MM.1S (cell line): Measurements from ENCODE around the gene DNAJC17.
A peak's percentile ranks its signal among the peaks of the same experiment; 100 is the strongest.

ENCODE experiments used
- DNase-seq: peaks from one replicate; pipeline ENCODE4 v3.0.0-alpha.2; 2015
- H2AFZ ChIP-seq: fragments of 300-600 bp; sonication (generic); 2 replicates; pipeline ENCODE4 v1.6.0; 2016; ENCODE audit warnings: antibody characterized with exemption, low read length
- H3F3A ChIP-seq: fragments of 300-600 bp; sonication (generic); 2 replicates; pipeline ENCODE4 v1.6.1; 2016; ENCODE audit warnings: mild to moderate bottlenecking, antibody characterized with exemption, low read length, moderate library complexity, mixed read lengths; ENCODE audit not compliant: insufficient read depth
- H3K27ac ChIP-seq: fragments of 300-600 bp; sonication (generic); 2 replicates; pipeline ENCODE4 v1.5.1; 2016; ENCODE audit warnings: mild to moderate bottlenecking, low read length
- H3K27me3 ChIP-seq: fragments of 300-600 bp; sonication (generic); replicated peaks from 2 replicates; pipeline ENCODE4 v1.6.0; 2016; ENCODE audit warnings: low read length; ENCODE audit not compliant: insufficient read depth
- H3K36me3 ChIP-seq: fragments of 300-600 bp; sonication (generic); replicated peaks from 2 replicates; pipeline ENCODE4 v1.6.1; 2016; ENCODE audit warnings: mild to moderate bottlenecking, low read length, mixed read lengths; ENCODE audit not compliant: insufficient read depth
- H3K4me1 ChIP-seq: fragments of 300-600 bp; sonication (generic); 2 replicates; pipeline ENCODE4 v1.6.1; 2016; ENCODE audit warnings: low read length, mixed read lengths
- H3K4me2 ChIP-seq: fragments of 300-600 bp; sonication (generic); 2 replicates; pipeline ENCODE4 v1.6.0; 2016; ENCODE audit warnings: low read depth, low read length
- H3K4me3 ChIP-seq: fragments of 300-600 bp; sonication (generic); 2 replicates; pipeline ENCODE4 v1.5.1; 2016; ENCODE audit warnings: low read length, mixed read lengths
- H3K79me2 ChIP-seq: fragments of 300-600 bp; sonication (generic); 2 replicates; pipeline ENCODE4 v1.6.1; 2016; ENCODE audit warnings: mixed run types, low read length, mixed read lengths
- H3K9ac ChIP-seq: fragments of 300-600 bp; sonication (generic); 2 replicates; pipeline ENCODE4 v1.6.1; 2016; ENCODE audit warnings: low read length, mixed read lengths
- H3K9me2 ChIP-seq: fragments of 300-600 bp; sonication (generic); replicated peaks from 2 replicates; pipeline ENCODE4 v1.6.1; 2016; ENCODE audit warnings: mild to moderate bottlenecking, low read length, mixed read lengths; ENCODE audit not compliant: insufficient read depth
- H3K9me3 ChIP-seq: fragments of 300-600 bp; sonication (generic); replicated peaks from 2 replicates; pipeline ENCODE4 v1.6.1; 2016; ENCODE audit warnings: mild to moderate bottlenecking, low read length, mixed read lengths; ENCODE audit not compliant: insufficient read depth
- H4K20me1 ChIP-seq: fragments of 300-600 bp; sonication (generic); 2 replicates; pipeline ENCODE4 v1.6.1; 2016; ENCODE audit warnings: mild to moderate bottlenecking, low read length, moderate library complexity, mixed read lengths; ENCODE audit not compliant: insufficient read depth
- CTCF ChIP-seq: fragments of 300-600 bp; sonication (generic); IDR thresholded peaks from 2 replicates; pipeline ENCODE4 v1.5.1; 2016; ENCODE audit warnings: antibody characterized with exemption, low read length, mixed read lengths
- EZH2 ChIP-seq: fragments of 300-600 bp; sonication (generic); optimal IDR thresholded peaks from 2 replicates; pipeline ENCODE3; 2017; ENCODE audit warnings: low read depth, mild to moderate bottlenecking, antibody characterized with exemption, low read length, mixed read lengths
- EZH2phosphoT487 ChIP-seq: fragments of 300-600 bp; sonication (generic); IDR thresholded peaks from 2 replicates; pipeline ENCODE4 v1.6.1; 2018; ENCODE audit warnings: antibody characterized with exemption, low read length

DNAJC17 gene

DNA sequence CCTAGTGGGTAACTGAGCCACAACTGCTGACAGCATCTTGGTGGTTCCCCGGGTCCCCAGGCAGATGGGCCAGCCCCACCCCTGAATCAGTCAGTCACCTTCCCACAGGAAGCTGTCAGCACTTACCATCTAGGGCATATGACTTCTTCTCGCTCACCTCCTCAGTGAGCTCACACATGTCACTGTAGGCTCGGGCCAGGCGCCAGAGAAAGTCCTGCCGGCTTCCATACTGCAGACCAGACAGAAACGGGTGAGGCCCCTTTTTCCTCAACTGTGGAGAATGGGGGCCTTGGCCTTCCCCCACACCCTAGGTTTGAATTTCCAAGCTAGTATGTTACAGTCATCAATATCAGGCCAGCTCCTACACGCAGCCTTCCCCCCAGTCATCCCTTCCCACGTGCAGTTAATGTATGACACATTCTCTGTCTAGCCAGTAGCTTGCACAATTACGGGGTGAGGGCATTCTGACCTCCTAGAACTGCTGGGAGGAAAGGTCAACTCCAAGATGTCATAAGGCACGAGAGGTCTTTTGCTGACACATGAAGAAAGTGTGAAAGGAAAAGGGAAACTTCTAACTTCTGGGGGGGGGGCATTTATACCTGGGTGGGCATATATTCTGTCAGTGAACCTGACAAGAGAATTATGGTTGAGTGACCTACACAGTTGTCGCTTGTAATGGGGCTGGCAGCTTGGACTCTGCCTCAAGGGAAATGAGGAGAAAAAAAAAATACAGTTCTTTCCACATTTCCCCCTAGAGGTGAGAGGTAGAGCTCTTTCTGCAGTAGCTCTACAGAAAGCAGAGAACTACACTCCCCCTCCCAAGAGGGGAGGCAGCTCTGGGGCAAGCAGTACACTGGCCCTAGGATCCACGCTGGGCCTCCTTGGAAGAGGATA lies 63.1 kb downstream of the DNAJC17 start:
- H3K27ac ChIP-seq = peak overlapping the region; percentile 97
- no peaks in the 10 kb centered on the region for H4K20me1 ChIP-seq
- peak overlapping the region; percentile 54 for H2AFZ ChIP-seq
- H3K27me3 ChIP-seq = no peaks in the 10 kb centered on the region
- H3K4me3 ChIP-seq = peak overlapping the region; percentile 42
- peak overlapping the region; percentile 84 for H3K4me2 ChIP-seq
- H3K9me2 ChIP-seq = no peaks in the 10 kb centered on the region
- H3F3A ChIP-seq = peaks cover 38% of the 10 kb centered on the region
- peaks cover 20% of the 10 kb centered on the region for H3K79me2 ChIP-seq
- no peaks in the 10 kb centered on the region for H3K9me3 ChIP-seq
- TF ChIP-seq CTCF (peak; percentile 41), EZH2 (no peak), EZH2phosphoT487 (no peak)
- peak; percentile 93 for DNase-seq
- H3K36me3 ChIP-seq = no peaks in the 10 kb centered on the region
- peak overlapping the region; percentile 69 for H3K9ac ChIP-seq
- peaks cover 37% of the 10 kb centered on the region for H3K4me1 ChIP-seq

DNA sequence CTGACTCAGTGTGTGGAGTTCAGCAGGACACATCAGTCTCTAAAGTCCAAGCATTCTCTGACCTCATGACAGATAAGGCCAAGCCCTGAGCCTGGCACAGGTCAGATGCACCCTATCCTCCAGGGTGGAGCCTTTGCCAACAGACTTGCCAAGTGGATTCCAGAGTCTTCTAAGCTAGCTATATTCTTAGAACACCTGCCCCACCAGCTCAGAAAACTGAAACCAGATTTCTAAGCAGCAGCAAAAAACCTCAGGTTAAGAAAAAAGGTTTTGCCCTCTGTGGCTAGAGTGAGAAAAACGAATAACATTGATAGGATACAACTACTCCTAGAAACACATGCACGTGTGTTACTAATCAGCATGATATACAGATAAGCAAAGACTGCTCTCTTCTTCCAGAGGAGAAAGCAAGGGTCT lies 63.8 kb downstream of the DNAJC17 start:
- peaks cover 37% of the 10 kb centered on the region for H3K4me1 ChIP-seq
- H3K27ac ChIP-seq = peak overlapping the region; percentile 97
- no peaks in the 10 kb centered on the region for H3K9me3 ChIP-seq
- peak overlapping the region; percentile 84 for H3K4me2 ChIP-seq
- DNase-seq = peak; percentile 90
- peak overlapping the region; percentile 54 for H2AFZ ChIP-seq
- H4K20me1 ChIP-seq = no peaks in the 10 kb centered on the region
- H3K36me3 ChIP-seq = no peaks in the 10 kb centered on the region
- no peaks in the 10 kb centered on the region for H3K27me3 ChIP-seq
- H3K79me2 ChIP-seq = peaks cover 20% of the 10 kb centered on the region
- no peaks in the 10 kb centered on the region for H3K9me2 ChIP-seq
- peaks cover 38% of the 10 kb centered on the region for H3F3A ChIP-seq
- peak overlapping the region; percentile 69; the same call in 1 of the 2 replicates for H3K9ac ChIP-seq
- H3K4me3 ChIP-seq = peak overlapping the region; percentile 14; the same call in 1 of the 2 replicates
- TF ChIP-seq CTCF = no peak
- TF ChIP-seq EZH2phosphoT487 = no peak
- no peak for TF ChIP-seq EZH2

DNA sequence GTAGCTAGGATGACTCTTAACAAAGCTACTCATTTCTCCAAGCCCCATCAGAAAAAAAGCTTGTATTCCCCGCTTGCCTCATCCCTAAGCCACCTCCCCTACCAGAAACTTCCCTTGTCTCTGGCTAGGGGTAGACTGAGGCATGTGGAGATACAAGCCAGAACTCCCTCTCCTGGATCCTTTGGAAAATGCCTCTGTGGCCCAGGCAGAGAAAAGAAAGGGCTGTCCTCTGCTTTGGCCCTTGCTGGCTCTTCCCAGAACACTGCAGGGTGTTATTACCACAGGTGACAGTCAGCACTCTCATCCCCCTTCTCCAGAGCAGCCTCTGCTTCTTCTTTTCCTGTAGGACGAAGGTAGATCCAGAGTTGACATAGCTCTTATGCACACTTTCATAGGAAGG lies 67.4 kb downstream of the DNAJC17 start:
- H3K4me3 ChIP-seq = no peak overlapping the region
- H3K36me3 ChIP-seq = 0 out of 2 replicates have a peak, but pooled peaks cover 2% of the 10 kb centered on the region
- DNase-seq = no peak
- peaks cover 27% of the 10 kb centered on the region for H3F3A ChIP-seq
- no peak overlapping the region for H3K27ac ChIP-seq
- TF ChIP-seq CTCF = no peak
- no peak for TF ChIP-seq EZH2phosphoT487
- TF ChIP-seq EZH2 = no peak
- peaks cover 23% of the 10 kb centered on the region for H3K4me1 ChIP-seq
- peaks cover 8% of the 10 kb centered on the region; the same call in 1 of the 2 replicates for H3K79me2 ChIP-seq
- H2AFZ ChIP-seq = no peak overlapping the region
- no peak overlapping the region for H3K4me2 ChIP-seq
- H4K20me1 ChIP-seq = no peaks in the 10 kb centered on the region
- H3K27me3 ChIP-seq = no peaks in the 10 kb centered on the region
- no peak overlapping the region for H3K9ac ChIP-seq
- no peaks in the 10 kb centered on the region for H3K9me3 ChIP-seq
- H3K9me2 ChIP-seq = no peaks in the 10 kb centered on the region
